Fibroblast of skin of right quadriceps (primary cell): Measurements from ENCODE around the gene NUP85.
"Not testable (repeated sequence)": the region's sequence is repeated elsewhere in the genome, so short reads cannot be mapped to it uniquely, and the experiment has no call there.

Experiments
- DNase-seq: peaks from one replicate; pipeline ENCODE4 v3.0.0-alpha.2; 2013

The NUP85 gene

GRCh38 chr17:75205037-75205792, at the start of gene NUP85:
Gene NUP85, plus strand, starts transcription at chr17:75205679. Its CDS starts 83 bp downstream, at chr17:75205762.
- peak; percentile 93 for DNase-seq

GRCh38 chr17:75158480-75158879, 47.0 kb upstream of the NUP85 start:
- not testable (repeated sequence) for DNase-seq

- no peak for DNase-seq
These were observed 46.1 kb upstream of the NUP85 start for GRCh38 chr17:75159196-75160031.

- DNase-seq = no peak
These were observed 45.3 kb upstream of the NUP85 start for GRCh38 chr17:75160211-75160610.

GRCh38 chr17:75163074-75163473, 42.4 kb upstream of the NUP85 start:
- DNase-seq = no peak

- DNase-seq = not testable (repeated sequence)
These were observed 40.9 kb upstream of the NUP85 start for GRCh38 chr17:75164606-75165005.

GRCh38 chr17:75168998-75169397, 36.5 kb upstream of the NUP85 start:
- DNase-seq = no peak

- DNase-seq = no peak
These were observed 32.0 kb upstream of the NUP85 start for GRCh38 chr17:75173526-75173925.

- no peak for DNase-seq
These were observed 30.5 kb upstream of the NUP85 start for GRCh38 chr17:75174996-75175395.

- no peak for DNase-seq
These were observed 28.9 kb upstream of the NUP85 start for GRCh38 chr17:75176625-75177024.

GRCh38 chr17:75178453-75178852, 27.0 kb upstream of the NUP85 start:
- no peak for DNase-seq

GRCh38 chr17:75181110-75181509, 24.4 kb upstream of the NUP85 start:
- DNase-seq = no peak

- DNase-seq = no peak
These were observed 23.7 kb upstream of the NUP85 start for GRCh38 chr17:75181608-75182318.

GRCh38 chr17:75182319-75182568, 23.2 kb upstream of the NUP85 start:
- no peak for DNase-seq

GRCh38 chr17:75182569-75183436, 22.7 kb upstream of the NUP85 start, which contains the start of gene SUMO2:
Gene SUMO2, minus strand, starts transcription at chr17:75182959. Its CDS starts 125 bp downstream, at chr17:75182834.
- DNase-seq = peak; percentile 96

- no peak for DNase-seq
These were observed 21.2 kb upstream of the NUP85 start for GRCh38 chr17:75183999-75184884.

GRCh38 chr17:75188614-75189013, 16.9 kb upstream of the NUP85 start:
- no peak for DNase-seq

- peak; percentile 48 for DNase-seq
These were observed 13.9 kb upstream of the NUP85 start for GRCh38 chr17:75191584-75191983.

- peak; percentile 55 for DNase-seq
These were observed 10.6 kb upstream of the NUP85 start for GRCh38 chr17:75194879-75195278.

- DNase-seq = no peak
These were observed 5.4 kb upstream of the NUP85 start for GRCh38 chr17:75199886-75200618.

- no peak for DNase-seq
These were observed 299 bp downstream of the NUP85 start for GRCh38 chr17:75205793-75206163.
